Measurements from ENCODE around the gene TRAPPC10. TPM values are rescaled to one million over a fixed set of nuclear protein-coding genes. Genes with fewer than 3 reads are reported as not detected.

Gene TRAPPC10
- total RNA-seq, 1 donor from 2014 or later: 95.3 TPM

- H3K36me3 Mint-ChIP-seq (ENCODE audit: low read depth): peaks cover 54% of the 10 kb centered on the region
- H3K4me3 Mint-ChIP-seq: no peak overlapping the region
Observed at GRCh38 chr21:44070391-44070790, 58.3 kb downstream of the TRAPPC10 start.

GRCh38 chr21:44071359-44072104 is 59.4 kb downstream of the TRAPPC10 start:
- peaks cover 53% of the 10 kb centered on the region for H3K36me3 Mint-ChIP-seq (ENCODE audit: low read depth)
- H3K27ac Mint-ChIP-seq: no peak overlapping the region
- intact Hi-C loops (cut with micrococcal nuclease): no loop called here
- peaks cover 35% of the 10 kb centered on the region for H3K4me1 Mint-ChIP-seq (ENCODE audit: low read depth)
- no peak for DNase-seq (ENCODE audit: low spot score)
- H3K4me3 Mint-ChIP-seq: no peak overlapping the region
- no peaks in the 10 kb centered on the region for H3K27me3 Mint-ChIP-seq (ENCODE audit: insufficient read depth)
- H3K9me3 Mint-ChIP-seq: no peaks in the 10 kb centered on the region

More at GRCh38 chr21:44070391-44070790, 58.3 kb downstream of the TRAPPC10 start:
- Mint-ChIP-seq H3K27ac (no peak overlapping the region), H3K9me3 (no peaks in the 10 kb centered on the region), H3K4me1 (ENCODE audit: low read depth) (peaks cover 41% of the 10 kb centered on the region), H3K27me3 (ENCODE audit: insufficient read depth) (no peaks in the 10 kb centered on the region)
- intact Hi-C loops (cut with micrococcal nuclease): no loop called here
- no peak for DNase-seq (ENCODE audit: low spot score)

GRCh38 chr21:44072111-44072510 is 60.0 kb downstream of the TRAPPC10 start:
- no peak overlapping the region for H3K27ac Mint-ChIP-seq
- no peaks in the 10 kb centered on the region for H3K27me3 Mint-ChIP-seq (ENCODE audit: insufficient read depth)
- H3K9me3 Mint-ChIP-seq: no peaks in the 10 kb centered on the region
- peaks cover 33% of the 10 kb centered on the region for H3K4me1 Mint-ChIP-seq (ENCODE audit: low read depth)
- no peak overlapping the region for H3K4me3 Mint-ChIP-seq
- no peak for DNase-seq (ENCODE audit: low spot score)
- H3K36me3 Mint-ChIP-seq (ENCODE audit: low read depth): peaks cover 54% of the 10 kb centered on the region
- intact Hi-C loops (cut with micrococcal nuclease): no loop called here

DNA sequence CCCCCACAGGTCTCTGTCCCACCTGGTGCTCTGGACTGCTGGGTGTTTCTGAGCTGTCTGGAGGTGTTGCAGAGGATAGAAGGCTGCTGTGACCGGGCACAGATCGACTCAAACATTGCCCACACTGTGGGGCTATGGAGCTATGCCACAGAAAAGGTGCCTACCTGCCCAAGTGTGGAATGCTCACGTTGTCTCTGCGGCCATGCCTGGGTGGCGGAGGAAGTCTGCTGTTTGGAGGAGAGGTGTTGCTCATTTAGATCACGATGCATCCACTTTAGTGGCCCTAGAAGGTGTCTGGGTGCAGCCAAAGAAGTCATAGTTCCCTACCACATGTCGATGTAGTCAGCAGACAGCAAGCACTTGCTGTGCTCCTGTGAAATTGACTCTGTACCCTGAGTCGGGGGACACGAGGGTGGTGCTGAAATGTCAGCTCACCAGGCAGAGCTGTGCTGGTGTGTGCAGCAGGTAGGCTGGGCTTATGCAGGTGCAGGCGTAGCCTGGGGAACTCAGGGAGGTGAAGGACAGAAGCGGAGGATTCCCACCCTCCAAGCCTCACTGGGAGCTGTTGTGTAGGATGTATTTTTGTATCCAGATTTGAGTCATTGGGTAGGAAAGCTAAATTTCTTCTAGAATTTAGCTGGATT is 62.3 kb downstream of the TRAPPC10 start:
- no peaks in the 10 kb centered on the region for H3K27me3 Mint-ChIP-seq (ENCODE audit: insufficient read depth)
- peaks cover 56% of the 10 kb centered on the region for H3K36me3 Mint-ChIP-seq (ENCODE audit: low read depth)
- no peak for DNase-seq (ENCODE audit: low spot score)
- peak overlapping the region; percentile 50 for H3K27ac Mint-ChIP-seq
- H3K4me3 Mint-ChIP-seq: no peak overlapping the region
- H3K4me1 Mint-ChIP-seq (ENCODE audit: low read depth): peaks cover 45% of the 10 kb centered on the region
- H3K9me3 Mint-ChIP-seq: no peaks in the 10 kb centered on the region
- intact Hi-C loops (cut with micrococcal nuclease): no loop called here

DNA sequence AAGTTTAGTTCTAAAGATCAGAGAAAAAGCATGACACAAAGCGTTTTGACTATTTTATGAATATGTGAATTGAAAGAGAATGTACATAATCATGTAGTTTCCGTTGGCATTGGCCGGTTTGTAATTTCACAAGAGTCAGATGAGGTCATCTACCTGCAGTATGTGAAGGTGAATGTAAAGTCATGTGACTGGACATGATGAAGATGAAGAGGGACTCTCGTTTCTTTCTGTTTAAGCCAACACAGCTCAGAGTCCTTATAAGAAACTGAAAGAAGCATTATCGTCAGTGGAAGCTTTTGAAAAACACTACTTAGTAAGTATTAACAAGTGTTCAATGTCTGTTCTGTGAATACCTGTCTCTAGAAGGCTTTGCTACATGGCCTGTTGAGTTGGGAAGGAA is 64.2 kb downstream of the TRAPPC10 start:
- H3K27ac Mint-ChIP-seq: peak overlapping the region; percentile 59
- H3K27me3 Mint-ChIP-seq (ENCODE audit: insufficient read depth): no peaks in the 10 kb centered on the region
- peaks cover 49% of the 10 kb centered on the region for H3K4me1 Mint-ChIP-seq (ENCODE audit: low read depth)
- H3K36me3 Mint-ChIP-seq (ENCODE audit: low read depth): peaks cover 60% of the 10 kb centered on the region
- H3K9me3 Mint-ChIP-seq: no peaks in the 10 kb centered on the region
- no peak overlapping the region for H3K4me3 Mint-ChIP-seq
- DNase-seq (ENCODE audit: low spot score): no peak
- intact Hi-C loops (cut with micrococcal nuclease): no loop called here

DNA sequence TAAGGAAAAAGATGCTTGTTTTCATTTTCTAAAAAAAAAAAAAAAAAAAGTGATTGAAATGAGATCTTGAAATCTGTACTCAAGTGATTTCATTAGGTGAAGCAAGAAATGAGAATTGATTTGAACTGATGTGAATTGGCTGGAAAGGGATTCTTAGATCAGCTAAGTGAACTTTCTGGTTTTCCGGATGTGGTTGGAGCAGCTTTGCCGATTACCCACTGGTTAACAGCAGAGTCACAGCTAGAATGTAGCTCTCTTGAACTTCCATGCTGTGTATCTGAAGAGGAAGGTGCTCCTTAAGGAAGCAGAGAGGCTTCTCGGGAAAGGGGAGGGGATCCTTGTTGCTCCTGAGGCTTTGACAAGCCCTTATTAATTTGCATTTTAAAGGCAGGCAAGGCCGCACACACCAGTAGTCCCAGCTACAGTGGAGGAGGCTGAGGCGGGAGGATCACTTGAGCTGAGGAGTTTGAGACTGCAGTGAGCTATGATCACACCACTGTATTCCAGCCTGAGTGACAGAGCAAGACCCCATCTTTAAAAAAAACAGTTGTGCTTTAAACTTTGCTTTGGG is 66.4 kb downstream of the TRAPPC10 start:
- intact Hi-C loops (cut with micrococcal nuclease): no loop called here
- no peaks in the 10 kb centered on the region for H3K27me3 Mint-ChIP-seq (ENCODE audit: insufficient read depth)
- H3K36me3 Mint-ChIP-seq (ENCODE audit: low read depth): peaks cover 71% of the 10 kb centered on the region

GRCh38 chr21:44079446-44079845 is 67.3 kb downstream of the TRAPPC10 start:
- Mint-ChIP-seq H3K4me3 (no peak overlapping the region), H3K9me3 (no peaks in the 10 kb centered on the region), H3K36me3 (ENCODE audit: low read depth) (peaks cover 67% of the 10 kb centered on the region), H3K27ac (peak overlapping the region; percentile 84), H3K4me1 (ENCODE audit: low read depth) (peaks cover 75% of the 10 kb centered on the region), H3K27me3 (ENCODE audit: insufficient read depth) (no peaks in the 10 kb centered on the region)
- no peak for DNase-seq (ENCODE audit: low spot score)
- intact Hi-C loops (cut with micrococcal nuclease): no loop called here

More for the DNA sequence above, 66.4 kb downstream of the TRAPPC10 start:
- H3K4me1 Mint-ChIP-seq (ENCODE audit: low read depth): peaks cover 71% of the 10 kb centered on the region
- no peak for DNase-seq (ENCODE audit: low spot score)
- H3K4me3 Mint-ChIP-seq: peak overlapping the region; percentile 24
- peak overlapping the region; percentile 77 for H3K27ac Mint-ChIP-seq
- H3K9me3 Mint-ChIP-seq: no peaks in the 10 kb centered on the region

DNA sequence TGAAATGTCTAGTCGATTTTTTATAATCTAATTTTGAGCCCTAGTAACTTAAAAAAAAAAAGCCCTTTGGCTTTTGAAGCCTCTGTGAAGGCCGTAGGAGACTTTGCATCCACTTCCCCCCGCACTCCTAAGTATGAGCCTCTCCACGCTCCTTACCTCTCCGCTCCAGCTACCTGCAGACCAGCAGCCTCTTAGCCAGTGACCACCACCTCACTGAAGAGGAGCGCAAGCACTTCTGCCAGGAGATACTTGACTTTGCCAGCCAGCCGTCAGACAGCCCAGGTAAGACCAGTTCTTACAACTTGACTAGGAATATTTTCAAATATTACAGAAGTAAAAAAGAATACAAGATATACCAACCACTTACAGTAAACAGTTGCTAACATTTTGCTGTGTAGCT is 67.7 kb downstream of the TRAPPC10 start:
- intact Hi-C loops (cut with micrococcal nuclease): no loop called here
- Mint-ChIP-seq H3K9me3 (no peaks in the 10 kb centered on the region), H3K27me3 (ENCODE audit: insufficient read depth) (no peaks in the 10 kb centered on the region), H3K4me3 (no peak overlapping the region), H3K36me3 (ENCODE audit: low read depth) (peaks cover 69% of the 10 kb centered on the region), H3K27ac (peak overlapping the region; percentile 76), H3K4me1 (ENCODE audit: low read depth) (peaks cover 77% of the 10 kb centered on the region)
- DNase-seq (ENCODE audit: low spot score): no peak

DNA sequence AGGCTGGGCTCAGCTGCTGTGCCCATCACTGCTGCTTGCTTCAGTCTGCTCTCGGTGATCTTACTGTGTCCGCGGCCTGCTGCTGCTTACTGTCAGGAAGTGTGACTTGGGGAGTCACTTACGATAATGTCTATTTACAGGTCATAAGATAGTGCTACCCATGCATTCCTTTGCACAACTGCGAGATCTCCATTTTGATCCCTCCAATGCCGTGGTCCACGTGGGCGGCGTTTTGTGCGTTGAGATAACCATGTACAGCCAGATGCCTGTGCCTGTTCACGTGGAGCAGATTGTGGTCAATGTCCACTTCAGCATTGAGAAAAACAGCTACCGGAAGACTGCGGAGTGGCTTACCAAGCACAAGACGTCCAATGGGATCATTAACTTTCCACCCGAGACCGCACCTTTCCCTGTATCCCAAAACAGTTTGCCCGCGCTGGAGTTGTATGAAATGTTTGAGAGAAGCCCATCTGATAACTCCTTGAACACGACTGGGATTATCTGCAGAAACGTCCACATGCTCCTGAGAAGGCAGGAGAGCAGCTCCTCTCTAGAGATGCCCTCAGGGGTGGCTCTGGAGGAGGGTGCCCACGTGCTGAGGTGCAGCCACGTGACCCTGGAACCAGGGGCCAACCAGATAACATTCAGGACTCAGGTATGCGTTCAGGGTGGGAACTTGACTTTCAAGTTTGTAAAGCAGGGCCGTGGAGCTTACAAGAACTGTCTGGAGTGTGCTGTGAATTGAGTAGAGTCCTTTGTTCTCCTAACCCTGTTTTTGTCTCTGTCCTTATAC is 70.7 kb downstream of the TRAPPC10 start:
- intact Hi-C loops (cut with micrococcal nuclease): no loop called here
- Mint-ChIP-seq H3K4me3 (peak overlapping the region; percentile 86), H3K4me1 (ENCODE audit: low read depth) (peaks cover 91% of the 10 kb centered on the region), H3K27ac (peak overlapping the region; percentile 98), H3K36me3 (ENCODE audit: low read depth) (peaks cover 77% of the 10 kb centered on the region), H3K27me3 (ENCODE audit: insufficient read depth) (no peaks in the 10 kb centered on the region), H3K9me3 (no peaks in the 10 kb centered on the region)
- DNase-seq (ENCODE audit: low spot score): no peak

GRCh38 chr21:44083631-44084291 is 71.7 kb downstream of the TRAPPC10 start:
- Mint-ChIP-seq H3K4me1 (ENCODE audit: low read depth) (peaks cover 89% of the 10 kb centered on the region), H3K4me3 (peak overlapping the region; percentile 86), H3K27me3 (ENCODE audit: insufficient read depth) (no peaks in the 10 kb centered on the region), H3K27ac (peak overlapping the region; percentile 98), H3K9me3 (no peaks in the 10 kb centered on the region), H3K36me3 (ENCODE audit: low read depth) (peaks cover 80% of the 10 kb centered on the region)
- intact Hi-C loops (cut with micrococcal nuclease): loop anchor here (1.0 to 2.0 kb wide), 3 partner anchors 18 to 70 kb away; no protein-coding TSS in a partner anchor
- peak; percentile 71 for DNase-seq (ENCODE audit: low spot score)

GRCh38 chr21:44084496-44085241 is 72.6 kb downstream of the TRAPPC10 start:
- Mint-ChIP-seq H3K9me3 (no peaks in the 10 kb centered on the region), H3K27ac (peak overlapping the region; percentile 98), H3K27me3 (ENCODE audit: insufficient read depth) (no peaks in the 10 kb centered on the region), H3K36me3 (ENCODE audit: low read depth) (peaks cover 83% of the 10 kb centered on the region), H3K4me3 (peak overlapping the region; percentile 86), H3K4me1 (ENCODE audit: low read depth) (peaks cover 90% of the 10 kb centered on the region)
- no peak for DNase-seq (ENCODE audit: low spot score)
- intact Hi-C loops (cut with micrococcal nuclease): loop anchor here (1.0 to 2.0 kb wide), 3 partner anchors 19 to 71 kb away; no protein-coding TSS in a partner anchor
